SK-N-MC (cell line): Measurements from ENCODE around the gene TCERG1L.

Experiments used
- DNase-seq: peaks from one replicate; pipeline ENCODE4 v3.0.0-alpha.2; 2011; ENCODE audit warnings: low read depth, low spot score
- H3K27ac ChIP-seq: fragments of 200-600 bp; sonication (generic); 2 replicates; pipeline ENCODE4 v1.5.1; 2016; ENCODE audit warnings: mixed run types
- H3K36me3 ChIP-seq: fragments of 200-600 bp; sonication (generic); 2 replicates; pipeline ENCODE4 v1.6.1; 2017; ENCODE audit warnings: antibody characterized with exemption, low read length, mixed read lengths; ENCODE audit not compliant: insufficient read depth
- H3K4me3 ChIP-seq: fragments of 200-600 bp; sonication (generic); 2 replicates; pipeline ENCODE4 v1.5.1; 2016
- H3K9ac ChIP-seq: fragments of 200-600 bp; sonication (generic); 2 replicates; pipeline ENCODE4 v1.8.0; 2017; ENCODE audit warnings: mixed run types, mixed read lengths; ENCODE audit not compliant: insufficient read length
- H3K9me3 ChIP-seq: fragments of 200-600 bp; sonication (generic); 2 replicates; pipeline ENCODE4 v1.6.1; 2017; ENCODE audit warnings: low read depth, mild to moderate bottlenecking, antibody characterized with exemption, low read length, moderate library complexity, mixed read lengths
- EZH2 ChIP-seq: fragments of 200-600 bp; sonication (generic); IDR thresholded peaks from one replicate; pipeline ENCODE4 v1.6.1; 2017; ENCODE audit warnings: antibody characterized with exemption
- FOXP2 ChIP-seq: optimal IDR thresholded peaks from 2 replicates; pipeline ENCODE3; 2011; ENCODE audit warnings: mild to moderate bottlenecking, moderate library complexity; ENCODE audit not compliant: insufficient read depth; ENCODE audit errors: extremely low read length, control extremely low read depth
- POLR2AphosphoS5 ChIP-seq: IDR thresholded peaks from 2 replicates; pipeline ENCODE4 v1.6.1; 2012; ENCODE audit warnings: mild to moderate bottlenecking, low read depth, low read length, borderline replicate concordance

The TCERG1L gene

GRCh38 chr10:131096031-131096430 lies 215.5 kb downstream of the TCERG1L start:
- TF ChIP-seq FOXP2 (no peak), EZH2 (no peak), POLR2AphosphoS5 (no peak)
- Histone ChIP-seq H3K4me3 (no peak overlapping the region), H3K27ac (no peak overlapping the region), H3K36me3 (no peaks in the 10 kb centered on the region), H3K9me3 (no peaks in the 10 kb centered on the region), H3K9ac (no peak overlapping the region)
- DNase-seq, result no peak

- H3K27ac ChIP-seq, result no peak overlapping the region
- H3K4me3 ChIP-seq, result no peak overlapping the region
- no peak for DNase-seq
- H3K9me3 ChIP-seq, result no peaks in the 10 kb centered on the region
- no peak for TF ChIP-seq EZH2
- TF ChIP-seq FOXP2, result no peak
- no peak for TF ChIP-seq POLR2AphosphoS5
- H3K36me3 ChIP-seq, result no peaks in the 10 kb centered on the region
- H3K9ac ChIP-seq, result no peak overlapping the region
Measured at GRCh38 chr10:131095313-131095580, 216.3 kb downstream of the TCERG1L start.

- TF ChIP-seq POLR2AphosphoS5 (no peak), EZH2 (no peak), FOXP2 (no peak)
- Histone ChIP-seq H3K36me3 (no peaks in the 10 kb centered on the region), H3K9me3 (no peaks in the 10 kb centered on the region), H3K4me3 (no peak overlapping the region), H3K27ac (no peak overlapping the region), H3K9ac (no peak overlapping the region)
- DNase-seq, result no peak
Measured at GRCh38 chr10:131094527-131095312, 216.8 kb downstream of the TCERG1L start.

GRCh38 chr10:131093795-131094366 lies 217.6 kb downstream of the TCERG1L start:
- Histone ChIP-seq H3K9me3 (no peaks in the 10 kb centered on the region), H3K9ac (no peak overlapping the region), H3K4me3 (no peak overlapping the region), H3K27ac (no peak overlapping the region), H3K36me3 (no peaks in the 10 kb centered on the region)
- no peak for DNase-seq
- TF ChIP-seq POLR2AphosphoS5 (no peak), FOXP2 (no peak), EZH2 (no peak)

GRCh38 chr10:131093346-131093745 lies 218.2 kb downstream of the TCERG1L start:
- H3K36me3 ChIP-seq, result no peaks in the 10 kb centered on the region
- no peak overlapping the region for H3K9ac ChIP-seq
- no peak for DNase-seq
- no peak for TF ChIP-seq FOXP2
- no peak for TF ChIP-seq POLR2AphosphoS5
- no peak for TF ChIP-seq EZH2
- H3K4me3 ChIP-seq, result no peak overlapping the region
- H3K9me3 ChIP-seq, result no peaks in the 10 kb centered on the region
- H3K27ac ChIP-seq, result no peak overlapping the region

GRCh38 chr10:131092876-131093275 lies 218.6 kb downstream of the TCERG1L start:
- Histone ChIP-seq H3K9me3 (no peaks in the 10 kb centered on the region), H3K36me3 (no peaks in the 10 kb centered on the region), H3K27ac (no peak overlapping the region), H3K9ac (no peak overlapping the region), H3K4me3 (no peak overlapping the region)
- TF ChIP-seq EZH2 (no peak), FOXP2 (no peak), POLR2AphosphoS5 (no peak)
- DNase-seq, result no peak

- H3K9me3 ChIP-seq, result no peaks in the 10 kb centered on the region
- TF ChIP-seq FOXP2, result no peak
- no peak for TF ChIP-seq EZH2
- TF ChIP-seq POLR2AphosphoS5, result no peak
- H3K9ac ChIP-seq, result no peak overlapping the region
- H3K27ac ChIP-seq, result no peak overlapping the region
- no peak for DNase-seq
- H3K4me3 ChIP-seq, result no peak overlapping the region
- no peaks in the 10 kb centered on the region for H3K36me3 ChIP-seq
Measured at GRCh38 chr10:131092386-131092785, 219.1 kb downstream of the TCERG1L start.

GRCh38 chr10:131091682-131092081 lies 219.8 kb downstream of the TCERG1L start:
- Histone ChIP-seq H3K36me3 (no peaks in the 10 kb centered on the region), H3K27ac (no peak overlapping the region), H3K4me3 (no peak overlapping the region), H3K9me3 (no peaks in the 10 kb centered on the region), H3K9ac (no peak overlapping the region)
- TF ChIP-seq POLR2AphosphoS5, result no peak
- no peak for DNase-seq

- Histone ChIP-seq H3K9me3 (no peaks in the 10 kb centered on the region), H3K4me3 (no peak overlapping the region), H3K36me3 (no peaks in the 10 kb centered on the region), H3K27ac (no peak overlapping the region), H3K9ac (no peak overlapping the region)
- TF ChIP-seq POLR2AphosphoS5 (no peak), FOXP2 (no peak), EZH2 (no peak)
- DNase-seq, result no peak
Measured at GRCh38 chr10:131090761-131091661, 220.5 kb downstream of the TCERG1L start.
